Psoas muscle (tissue), 8 donors: ENCODE data around the gene CYRIA. TPM values are rescaled to one million over a fixed set of nuclear protein-coding genes. Genes with fewer than 3 reads are reported as not detected.

Source experiments
- ATAC-seq, 4 donors: fragments of 200-7000 bp; cut with Tn5 transposase; one replicate each; pipeline ENCODE4 v1.9.1; 2020; ENCODE audit warnings: moderate library complexity in 3 of 4, mild to moderate bottlenecking in 2 of 4
- DNase-seq, 2 donors: peaks; one replicate each; pipeline ENCODE4 v3.0.0-alpha.2; 2020
- H3K27ac ChIP-seq: fragments of 200-600 bp; one replicate; pipeline ENCODE4 v1.8.0; 2022
- H3K27me3 ChIP-seq, 3 donors: fragments of 200-600 bp in 1 of 3; one replicate each; pipeline versions ENCODE4 v1.6.1 to v1.8.0; 2013 to 2022; ENCODE audit warnings: low read length in 2 of 3, mild to moderate bottlenecking in 2 of 3, moderate library complexity in 1 of 3; ENCODE audit not compliant: insufficient read depth in 3 of 3
- H3K36me3 ChIP-seq, 2 donors: fragments of 200-600 bp in 1 of 2; one replicate each; pipeline versions ENCODE4 v1.6.1 to v1.8.0; 2013 to 2022; ENCODE audit warnings: low read depth in 1 of 2, mild to moderate bottlenecking in 1 of 2, moderate library complexity in 1 of 2; ENCODE audit not compliant: insufficient read depth in 1 of 2
- H3K4me1 ChIP-seq: fragments of 200-600 bp; one replicate; pipeline ENCODE4 v1.8.0; 2022
- H3K4me3 ChIP-seq: fragments of 200-600 bp; one replicate; pipeline ENCODE4 v1.8.0; 2022; ENCODE audit warnings: mild to moderate bottlenecking
- H3K9me3 ChIP-seq: fragments of 200-600 bp; one replicate; pipeline ENCODE4 v1.8.0; 2022
- CTCF ChIP-seq: fragments of 200-600 bp; IDR thresholded peaks from one replicate; pipeline ENCODE4 v1.8.0; 2022; ENCODE audit warnings: antibody characterized with exemption
- WGBS, 3 donors: extraction: QIAGEN DNeasy Blood & Tissue Kit; methylation state at CpG; one replicate each; pipeline versions ENCODE4 v1.1.6 to v1.1.7; 2013; 5-methylcytosine and 5-hydroxymethylcytosine counted together
- intact Hi-C, 2 donors: fragments of 100-400 bp; cut with DNase I; formaldehyde crosslinking; loops; one replicate each; pipeline versions ENCODE4 v1.11.0 to v1.14.2; 2022
- polyA plus RNA-seq, 3 donors: library from polyadenylated mRNA; stranded (reverse); fragments of 200-250 nt; gene quantifications; one replicate each; pipeline ENCODE4 v1.2.3, GENCODE V29; 2013
- total RNA-seq, 4 donors: library from RNA; stranded (reverse); fragmentation: NEBNext Ultra II Directional in 2 of 4; extraction: Animal tissue kit (Norgen Biotek cat#: 25700) in 2 of 4; gene quantifications; one replicate each; pipeline versions ENCODE4 v1.2.1 to v1.2.4, GENCODE V29; 2021 to 2023
- donor health status: healthy with polysubstance abuse.
- donor health status: DM: no; HTN: no; CAD: no; lungs with moderate emphysema.
- donor health status: Bipolar disorder and iron deficiency.
- donor health status: healthy.
- donor health status: DM: yes; HTN: yes; CAD: no.
- donor health status: DM: no; HTN: no; CAD: no.
- donor health status: DM: no; HTN: no; CAD: no.
- donor health status: DM: yes; HTN: yes; CAD: no.

The CYRIA gene
- total and polyA plus RNA-seq, 7 donors = 3.8 to 16.8 (median 9.5) TPM

- intact Hi-C loops = no loop called here
- TF ChIP-seq CTCF = no peak
- Histone ChIP-seq H3K4me1 (no peaks in the 10 kb centered on the region), H3K4me3 (no peak overlapping the region), H3K36me3 (no peaks in the 10 kb centered on the region), H3K27ac (no peak overlapping the region), H3K27me3 (no peaks in the 10 kb centered on the region), H3K9me3 (no peaks in the 10 kb centered on the region)
- WGBS, 3 donors = 93 to 98% (median 95%) methylated on average over 5 of the region's 5 CpGs
- no peak for ATAC-seq
- no peak for DNase-seq
These were observed 41.5 kb upstream of the CYRIA start for GRCh38 chr2:16707014-16707623.

GRCh38 chr2:16700551-16701259 is 35.1 kb upstream of the CYRIA start:
- TF ChIP-seq CTCF = no peak
- no peak for ATAC-seq
- Histone ChIP-seq H3K27me3 (no peaks in the 10 kb centered on the region), H3K9me3 (no peaks in the 10 kb centered on the region), H3K36me3 (no peaks in the 10 kb centered on the region), H3K27ac (no peak overlapping the region), H3K4me3 (no peak overlapping the region), H3K4me1 (no peaks in the 10 kb centered on the region)
- 74 to 77% (median 76%) methylated on average over 11 of the region's 11 CpGs for WGBS, 3 donors
- intact Hi-C loops = no loop called here
- DNase-seq = no peak

DNA sequence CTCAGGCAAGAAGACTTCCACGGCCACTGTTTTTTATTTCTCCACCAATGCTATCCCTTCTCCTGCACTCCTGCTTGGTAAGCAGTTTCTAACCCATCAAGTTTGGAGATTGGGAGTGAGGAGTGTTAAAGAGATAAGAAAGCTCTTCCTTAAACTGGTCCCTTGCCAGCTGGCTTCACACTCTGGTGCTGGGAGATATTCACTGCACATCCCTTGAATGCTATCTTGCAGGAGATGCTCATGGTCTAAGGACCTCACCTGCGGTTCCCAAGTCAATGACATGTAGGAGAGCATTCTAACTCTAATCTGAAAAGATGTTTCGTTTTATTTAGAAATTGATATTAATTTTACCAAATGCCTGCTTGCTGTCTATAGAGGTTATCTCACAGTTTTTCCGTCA is 28.2 kb upstream of the CYRIA start:
- Histone ChIP-seq H3K9me3 (no peaks in the 10 kb centered on the region), H3K4me1 (no peaks in the 10 kb centered on the region), H3K27ac (no peak overlapping the region), H3K4me3 (no peak overlapping the region), H3K36me3 (no peaks in the 10 kb centered on the region), H3K27me3 (no peaks in the 10 kb centered on the region)
- 88 to 92% (median 89%) methylated on average over 4 of the region's 4 CpGs for WGBS, 3 donors
- ATAC-seq (no peak), DNase-seq (no peak)
- intact Hi-C loops = no loop called here
- TF ChIP-seq CTCF = no peak

- 81 to 89% (median 87%) methylated on average over 7 of the region's 7 CpGs for WGBS, 3 donors
These were observed 25.6 kb upstream of the CYRIA start for GRCh38 chr2:16691261-16691660.

More at GRCh38 chr2:16691261-16691660, 25.6 kb upstream of the CYRIA start:
- Histone ChIP-seq H3K27ac (no peak overlapping the region), H3K36me3 (no peaks in the 10 kb centered on the region), H3K4me3 (no peak overlapping the region), H3K9me3 (no peaks in the 10 kb centered on the region), H3K4me1 (no peaks in the 10 kb centered on the region), H3K27me3 (no peaks in the 10 kb centered on the region)
- intact Hi-C loops = no loop called here
- ATAC-seq (no peak), DNase-seq (no peak)
- TF ChIP-seq CTCF = no peak
